Measurements from ENCODE around the gene PAF1.

Gene PAF1

GRCh38 chr19:39390751-39391437 lies at the start of gene PAF1, which contains the start of gene MED29:
TSS of gene PAF1 (minus strand) at chr19:39391106. CDS start at chr19:39390864, 242 bp downstream.
TSS of gene MED29 (plus strand) at chr19:39391378. CDS start at chr19:39391423, 45 bp downstream.
- DNase-seq (peak; percentile 94 to 98), ATAC-seq (peak; percentile 96)
- H3K4me3 Mint-ChIP-seq: peak within 1 kb of the TSS; percentile 97 to 99
- no peaks in the 10 kb centered on the region for H3K9me3 Mint-ChIP-seq
- H3K27me3 Mint-ChIP-seq: no peaks in the 10 kb centered on the region
- peak within 1 kb of the TSS; percentile 99 for H3K27ac Mint-ChIP-seq
- H3K4me1 Mint-ChIP-seq: peaks cover 54% of the 10 kb centered on the region

DNA sequence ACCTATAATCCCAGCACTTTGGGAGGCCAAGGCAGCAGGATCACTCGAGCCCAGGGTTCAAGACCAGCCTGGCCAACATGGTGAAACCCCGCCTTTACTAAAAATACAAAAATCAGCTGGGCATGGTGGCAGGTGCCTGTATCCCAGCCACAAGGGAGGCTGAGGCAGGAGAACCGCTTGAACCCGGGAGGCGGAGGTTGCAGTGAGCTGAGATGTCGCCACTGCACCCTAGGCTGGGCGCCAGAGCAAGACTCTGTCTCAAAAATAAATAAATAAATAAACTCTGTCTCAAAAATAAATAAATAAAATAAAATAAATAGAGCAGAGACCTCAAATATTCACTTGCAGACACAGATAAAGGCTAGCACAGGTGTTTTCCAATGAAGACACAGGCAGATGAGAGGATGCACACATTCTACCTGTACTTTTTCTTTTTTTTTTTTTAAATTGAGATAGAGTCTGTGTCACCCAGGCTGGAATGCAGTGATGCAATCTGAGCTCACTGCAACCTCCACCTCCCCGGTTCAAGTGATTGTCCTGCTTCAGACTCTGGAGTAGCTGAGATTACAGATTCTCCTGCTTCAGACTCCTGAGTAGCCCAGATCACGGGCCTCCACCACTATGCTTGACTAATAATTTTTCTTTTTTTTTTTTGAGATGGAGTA lies 47.5 kb upstream of the PAF1 start:
- no peak for DNase-seq

GRCh38 chr19:39436350-39436716 lies 45.4 kb upstream of the PAF1 start:
- Mint-ChIP-seq H3K4me3 (peak overlapping the region; percentile 98 to 99), H3K27ac (peak overlapping the region; percentile 99 to 100), H3K9me3 (no peaks in the 10 kb centered on the region), H3K27me3 (no peaks in the 10 kb centered on the region), H3K4me1 (peaks cover 54% of the 10 kb centered on the region)
- no peak for DNase-seq
- ATAC-seq: no peak

More for the DNA sequence above, 47.5 kb upstream of the PAF1 start:
- no peak for ATAC-seq
- H3K27me3 Mint-ChIP-seq: no peaks in the 10 kb centered on the region
- peaks cover 40% of the 10 kb centered on the region for H3K4me1 Mint-ChIP-seq
- no peak overlapping the region for H3K4me3 Mint-ChIP-seq
- no peak overlapping the region for H3K27ac Mint-ChIP-seq
- H3K9me3 Mint-ChIP-seq: no peaks in the 10 kb centered on the region

DNA sequence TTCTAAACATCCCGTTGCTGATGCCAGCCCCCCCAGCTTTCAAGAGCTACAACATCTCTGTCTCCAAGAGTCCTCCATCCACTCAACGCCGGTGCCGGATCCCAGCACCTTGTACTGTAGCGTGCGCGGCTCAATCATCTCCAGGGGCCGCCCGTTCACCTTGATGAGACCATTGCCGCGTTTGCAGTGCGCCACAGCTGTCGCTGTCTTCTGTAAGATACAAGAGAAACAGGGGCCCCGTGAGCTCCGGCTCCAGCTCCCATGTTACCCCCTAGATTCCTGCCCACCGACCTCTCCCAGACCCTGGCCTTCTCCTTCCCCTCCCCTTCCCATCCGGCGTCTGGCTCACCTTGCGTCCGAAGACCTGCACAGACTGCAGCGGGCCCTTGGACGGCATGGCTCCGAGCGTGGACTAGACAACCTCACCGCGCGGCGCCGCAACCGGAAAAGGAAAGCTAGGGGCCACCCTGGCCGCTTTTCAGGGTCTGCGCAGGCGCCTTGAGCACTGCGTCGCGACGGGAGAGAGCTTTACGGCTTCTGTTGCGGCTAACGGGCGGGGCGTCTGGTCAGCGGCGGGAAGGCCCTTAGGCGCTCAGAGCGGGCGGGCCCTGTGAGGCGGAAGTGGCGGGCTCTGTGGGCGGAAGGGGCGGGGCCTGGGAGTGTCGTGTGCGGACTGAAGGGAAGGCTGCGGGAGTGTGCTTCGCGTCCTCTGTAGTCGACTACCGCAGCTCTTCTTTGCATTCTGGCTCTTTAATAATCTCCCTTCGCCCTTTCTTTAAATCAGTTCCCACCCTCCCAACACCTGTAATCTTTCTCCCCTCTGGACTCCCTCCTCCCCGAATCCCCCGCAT lies 44.8 kb upstream of the PAF1 start, which contains the start of gene RPS16:
Gene RPS16, minus strand, starts transcription at position 451 of the 851 bp plus-strand sequence. Its CDS starts 54 bp downstream, at position 397.
- no peaks in the 10 kb centered on the region for H3K9me3 Mint-ChIP-seq
- H3K4me1 Mint-ChIP-seq: peaks cover 60% of the 10 kb centered on the region
- no peaks in the 10 kb centered on the region for H3K27me3 Mint-ChIP-seq
- DNase-seq (peak; percentile 99), ATAC-seq (peak; percentile 94)
- H3K4me3 Mint-ChIP-seq: peak within 1 kb of the TSS; percentile 98 to 99
- H3K27ac Mint-ChIP-seq: peak within 1 kb of the TSS; percentile 99 to 100

DNA sequence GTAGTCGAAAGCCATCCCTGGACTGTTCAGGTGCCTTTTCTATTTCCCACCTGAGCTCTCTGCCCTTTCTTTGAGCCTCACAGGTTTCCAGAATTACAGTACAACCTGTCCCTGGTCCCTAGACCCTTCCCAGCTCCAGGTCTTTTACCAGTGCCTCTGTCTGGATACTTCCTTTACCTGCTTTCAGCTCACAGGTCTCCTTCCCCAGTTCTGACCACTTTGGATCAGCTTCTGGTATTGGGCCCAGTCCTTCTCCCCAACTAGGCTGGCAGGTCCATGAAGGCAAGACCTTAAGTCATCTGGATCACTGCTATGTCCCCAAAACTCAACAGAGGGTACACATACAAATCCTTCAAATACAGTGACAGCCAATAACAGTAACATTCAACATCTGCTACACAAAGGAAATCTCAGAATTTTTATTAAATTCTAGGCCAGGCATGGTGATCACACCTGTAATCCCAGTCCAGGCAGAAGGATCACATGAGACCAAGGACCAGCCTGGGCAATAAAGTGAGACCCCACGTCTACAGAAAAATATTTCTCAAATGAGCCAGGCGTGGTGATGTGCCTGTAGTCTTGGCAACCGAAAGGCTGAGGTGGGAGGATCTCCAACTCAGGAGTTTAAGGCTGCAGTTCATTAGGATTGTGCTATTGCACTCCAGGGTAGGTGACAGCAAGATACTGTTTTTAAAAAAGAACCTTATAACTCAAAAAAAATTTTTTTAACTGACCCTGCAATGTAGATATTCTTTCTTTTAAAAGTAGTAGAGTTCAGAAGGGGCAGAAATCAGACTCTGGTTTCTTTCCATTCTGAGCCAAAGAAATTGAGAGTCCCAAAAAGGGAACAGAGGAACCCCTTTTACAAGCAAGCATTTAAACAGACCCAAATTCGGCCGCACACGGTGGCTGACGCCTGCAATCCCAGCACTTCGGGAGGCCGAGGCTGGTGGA lies 43.5 kb upstream of the PAF1 start:
- H3K4me3 Mint-ChIP-seq: peak overlapping the region; percentile 98 to 99
- H3K27ac Mint-ChIP-seq: peak overlapping the region; percentile 86 to 100
- H3K27me3 Mint-ChIP-seq: no peaks in the 10 kb centered on the region
- H3K9me3 Mint-ChIP-seq: no peaks in the 10 kb centered on the region
- peaks cover 66% of the 10 kb centered on the region for H3K4me1 Mint-ChIP-seq
- DNase-seq (no peak), ATAC-seq (no peak)

DNA sequence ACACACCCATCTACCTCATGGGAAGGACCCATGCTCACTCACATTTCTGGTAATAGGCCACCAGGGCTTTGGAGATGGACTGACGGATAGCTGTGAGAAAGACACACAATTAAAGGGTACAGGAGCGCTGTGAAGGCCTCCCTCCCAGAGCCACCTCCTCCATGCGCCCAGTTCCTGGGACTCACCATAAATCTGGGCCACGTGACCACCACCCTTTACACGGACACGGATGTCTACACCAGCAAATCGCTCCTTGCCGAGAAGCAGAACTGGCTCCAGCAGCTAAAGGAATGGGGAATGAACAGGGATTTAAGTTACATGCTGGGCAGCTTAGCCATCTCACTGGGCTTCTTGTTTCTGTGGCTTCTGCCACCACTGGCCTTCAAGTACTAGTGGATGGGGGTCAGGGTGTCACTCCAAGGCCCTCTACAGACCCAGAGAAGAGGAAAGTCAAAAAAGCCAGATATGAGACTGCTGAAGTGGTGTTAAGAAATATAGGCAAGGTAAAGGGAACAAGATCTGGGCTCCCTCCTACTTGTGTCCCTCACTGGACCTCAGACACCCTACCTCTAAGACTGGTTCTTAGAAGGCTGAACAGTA lies 42.7 kb upstream of the PAF1 start:
- Mint-ChIP-seq H3K4me3 (peak overlapping the region; percentile 39 to 98), H3K27ac (peak overlapping the region; percentile 63 to 86), H3K9me3 (no peaks in the 10 kb centered on the region), H3K27me3 (no peaks in the 10 kb centered on the region), H3K4me1 (peaks cover 66% of the 10 kb centered on the region)
- ATAC-seq: no peak
- no peak for DNase-seq

GRCh38 chr19:39432677-39433025 lies 41.7 kb upstream of the PAF1 start:
- DNase-seq (no peak), ATAC-seq (no peak)
- peak overlapping the region in 1 of 2 donors; percentile 13 for H3K4me3 Mint-ChIP-seq
- H3K27me3 Mint-ChIP-seq: no peaks in the 10 kb centered on the region
- H3K9me3 Mint-ChIP-seq: no peaks in the 10 kb centered on the region
- H3K27ac Mint-ChIP-seq: no peak overlapping the region
- peaks cover 65% of the 10 kb centered on the region for H3K4me1 Mint-ChIP-seq

DNA sequence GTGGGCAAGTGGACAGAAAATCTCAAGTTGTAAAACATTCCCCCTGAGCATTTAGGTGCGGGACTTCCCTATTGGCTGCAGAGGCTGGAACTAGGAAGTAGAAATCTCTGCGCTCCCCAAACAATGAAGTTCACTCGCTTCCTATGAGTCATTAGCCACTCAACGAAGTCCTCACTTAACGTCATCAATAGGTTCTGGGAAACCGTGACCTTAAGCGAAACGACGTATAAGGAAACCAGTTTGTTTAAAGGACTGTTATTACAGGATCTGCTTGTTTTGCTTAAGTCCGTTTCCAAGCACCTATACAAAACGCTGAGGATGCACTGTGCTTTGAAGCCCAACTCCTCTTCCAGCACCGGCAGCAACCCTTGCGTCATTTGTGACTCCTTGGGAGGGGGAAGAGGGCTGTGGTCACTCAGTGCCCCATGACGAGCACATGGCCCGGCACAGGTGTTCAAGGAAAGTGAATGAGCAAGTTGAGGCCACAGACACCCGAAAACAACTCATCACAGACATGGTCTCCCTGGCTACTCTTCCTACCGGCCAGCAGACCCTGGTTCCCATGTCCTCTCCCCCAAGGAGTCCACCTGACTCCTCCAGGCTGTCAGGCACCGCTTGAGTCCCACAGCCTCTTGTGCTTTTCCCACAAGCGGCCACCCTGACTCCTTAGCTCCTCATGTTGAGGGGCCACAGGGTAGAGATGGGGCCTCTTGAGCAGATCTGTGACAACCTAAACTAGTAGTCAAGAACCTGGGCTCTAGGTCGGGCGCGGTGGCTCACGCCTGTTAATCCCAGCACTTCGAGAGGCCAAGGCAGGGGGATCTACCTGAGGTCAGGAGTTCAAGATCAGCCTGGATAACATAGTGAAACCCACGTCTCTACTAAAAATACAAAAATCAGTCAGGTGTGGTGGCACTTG lies 40.0 kb upstream of the PAF1 start:
- DNase-seq: peak in 1 of 2 donors; percentile 45
- no peaks in the 10 kb centered on the region for H3K9me3 Mint-ChIP-seq
- peak overlapping the region; percentile 12 to 26 for H3K4me3 Mint-ChIP-seq
- peak overlapping the region; percentile 34 to 85 for H3K27ac Mint-ChIP-seq
- H3K4me1 Mint-ChIP-seq: peaks cover 48% of the 10 kb centered on the region
- ATAC-seq: peak; percentile 73
- no peaks in the 10 kb centered on the region for H3K27me3 Mint-ChIP-seq

- no peak for ATAC-seq
- DNase-seq: no peak
- Mint-ChIP-seq H3K4me3 (no peak overlapping the region), H3K27ac (peak overlapping the region in 1 of 2 donors; percentile 27), H3K4me1 (peaks cover 27% of the 10 kb centered on the region), H3K9me3 (no peaks in the 10 kb centered on the region), H3K27me3 (no peaks in the 10 kb centered on the region)
Observed at GRCh38 chr19:39428283-39429112, 37.6 kb upstream of the PAF1 start.

DNA sequence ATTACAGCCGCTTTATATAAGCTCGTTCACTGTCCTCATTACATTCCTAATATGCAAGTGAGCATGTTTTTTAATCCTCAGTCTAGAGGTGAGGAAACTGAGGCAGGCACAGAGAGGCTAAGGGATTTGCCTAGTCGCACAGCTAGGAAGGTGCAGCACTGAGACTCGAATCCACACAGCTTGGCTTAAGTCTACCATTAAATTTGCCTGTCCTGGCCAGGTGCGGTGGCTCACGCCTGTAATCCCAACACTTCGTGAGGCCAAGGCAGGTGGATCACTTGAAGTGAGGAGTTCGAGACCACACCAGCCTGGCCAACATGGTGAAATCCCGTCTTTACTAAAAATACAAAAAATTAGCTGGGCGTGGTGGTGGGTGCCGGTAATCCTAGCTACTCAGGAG lies 36.8 kb upstream of the PAF1 start:
- Mint-ChIP-seq H3K4me1 (peaks cover 19% of the 10 kb centered on the region), H3K27me3 (no peaks in the 10 kb centered on the region), H3K4me3 (no peak overlapping the region), H3K9me3 (no peaks in the 10 kb centered on the region), H3K27ac (no peak overlapping the region)
- no peak for DNase-seq
- no peak for ATAC-seq

DNA sequence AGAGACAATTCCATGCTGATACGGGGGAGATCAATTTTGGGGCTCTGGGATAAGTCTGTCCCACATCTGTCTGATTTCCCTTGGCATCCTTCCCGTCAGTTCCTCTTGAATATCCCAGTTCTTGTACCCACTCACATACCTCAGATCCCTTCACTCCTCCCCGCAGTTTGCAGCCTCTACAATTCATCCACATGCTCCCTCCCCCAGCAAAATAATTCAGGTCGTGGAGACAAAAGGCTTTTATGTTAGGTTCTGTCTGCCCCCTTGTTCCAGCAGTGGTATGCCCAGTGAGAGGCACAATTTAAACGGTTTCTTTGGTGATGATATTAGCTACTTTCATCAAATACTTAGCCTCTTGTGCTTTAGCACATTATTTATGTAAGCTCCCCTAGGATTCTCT lies 35.3 kb upstream of the PAF1 start:
- H3K27me3 Mint-ChIP-seq: no peaks in the 10 kb centered on the region
- DNase-seq (no peak), ATAC-seq (no peak)
- no peaks in the 10 kb centered on the region for H3K9me3 Mint-ChIP-seq
- peak overlapping the region in 1 of 2 donors; percentile 2 for H3K27ac Mint-ChIP-seq
- no peak overlapping the region for H3K4me3 Mint-ChIP-seq
- H3K4me1 Mint-ChIP-seq: peaks cover 11% of the 10 kb centered on the region

GRCh38 chr19:39425744-39426143 lies 34.8 kb upstream of the PAF1 start:
- Mint-ChIP-seq H3K4me3 (no peak overlapping the region), H3K9me3 (no peaks in the 10 kb centered on the region), H3K4me1 (peaks cover 6% of the 10 kb centered on the region), H3K27me3 (no peaks in the 10 kb centered on the region), H3K27ac (no peak overlapping the region)
- DNase-seq: no peak
- ATAC-seq: no peak

DNA sequence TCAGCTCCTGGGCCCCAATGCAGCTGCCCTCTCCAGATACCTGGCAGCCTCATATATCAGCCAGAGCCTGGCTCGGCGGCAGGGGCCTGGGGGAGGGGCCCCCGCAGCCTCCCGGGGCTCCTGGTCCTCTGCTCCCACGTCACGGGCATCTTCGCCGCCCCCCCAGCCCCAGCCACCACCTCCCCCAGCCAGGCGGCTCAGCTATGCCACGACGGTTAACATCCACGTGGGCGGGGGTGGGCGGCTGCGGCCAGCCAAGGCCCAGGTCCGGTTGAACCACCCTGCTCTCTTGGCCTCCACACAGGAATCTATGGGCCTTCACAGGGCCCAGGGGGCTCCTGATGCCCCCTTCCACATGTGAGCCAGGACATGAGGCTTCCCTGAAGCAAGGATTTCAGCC lies 34.0 kb upstream of the PAF1 start:
- Mint-ChIP-seq H3K9me3 (no peaks in the 10 kb centered on the region), H3K27me3 (no peaks in the 10 kb centered on the region), H3K4me3 (no peak overlapping the region), H3K4me1 (no peaks in the 10 kb centered on the region), H3K27ac (no peak overlapping the region)
- ATAC-seq: peak; percentile 13
- no peak for DNase-seq
